ENCODE results near the gene RHBDD1.

The RHBDD1 gene

DNA sequence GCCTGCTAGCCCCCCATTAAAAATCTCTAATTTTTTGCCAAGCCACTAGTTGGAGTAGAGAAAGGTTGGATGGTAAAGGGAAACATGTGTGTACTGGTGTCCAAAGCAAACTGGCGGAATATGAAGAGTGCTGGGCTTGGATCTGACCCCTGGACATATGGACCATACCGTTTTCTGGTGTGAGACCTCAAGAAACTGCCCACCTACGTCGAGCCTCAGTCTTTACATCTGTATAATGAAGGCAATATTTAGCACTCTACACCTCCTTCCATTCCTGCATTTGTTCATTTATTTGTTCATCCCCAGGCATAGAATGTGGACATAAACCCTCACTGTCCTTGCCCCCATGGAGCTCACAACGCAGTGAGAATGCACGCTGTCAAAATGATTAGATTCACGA, 142.4 kb downstream of the RHBDD1 start:
- H3K27ac ChIP-seq: no peak overlapping the region
- TF ChIP-seq CTCF (conservative IDR thresholded peaks at IDR 0.05) (no peak), ZFX (IDR thresholded peaks at IDR 0.05) (no peak)

DNA sequence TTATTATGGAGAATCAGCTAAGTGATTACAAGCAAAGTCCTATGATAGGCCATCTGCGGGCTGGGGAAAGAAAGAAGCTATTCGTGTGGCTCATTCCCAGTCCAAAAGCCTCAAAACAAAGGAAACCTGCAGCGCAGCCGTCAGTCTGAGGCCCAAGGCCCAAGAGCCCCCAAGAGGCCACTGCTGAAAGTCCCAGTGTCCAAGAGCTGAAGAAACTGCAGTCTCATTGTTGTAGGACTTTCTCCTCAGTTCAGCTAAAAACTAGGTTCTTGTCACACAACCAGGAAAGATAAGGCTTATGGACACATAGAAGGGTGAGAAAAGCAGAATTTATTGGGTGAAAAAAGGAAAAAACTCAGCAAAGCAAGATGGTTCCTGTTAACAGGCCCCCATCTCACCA, 143.2 kb downstream of the RHBDD1 start:
- no peak for TF ChIP-seq CTCF (conservative IDR thresholded peaks at IDR 0.05)
- TF ChIP-seq ZFX (IDR thresholded peaks at IDR 0.05): no peak
- H3K27ac ChIP-seq: no peak overlapping the region

GRCh38 chr2:226981791-226982326, 146.0 kb downstream of the RHBDD1 start:
- TF ChIP-seq ZFX (IDR thresholded peaks at IDR 0.05) (no peak), CTCF (conservative IDR thresholded peaks at IDR 0.05) (no peak)
- no peak overlapping the region for H3K27ac ChIP-seq

- H3K27ac ChIP-seq: no peak overlapping the region
- TF ChIP-seq CTCF (conservative IDR thresholded peaks at IDR 0.05) (no peak), ZFX (IDR thresholded peaks at IDR 0.05) (no peak)
These were observed 148.3 kb downstream of the RHBDD1 start for GRCh38 chr2:226983895-226984749.

DNA sequence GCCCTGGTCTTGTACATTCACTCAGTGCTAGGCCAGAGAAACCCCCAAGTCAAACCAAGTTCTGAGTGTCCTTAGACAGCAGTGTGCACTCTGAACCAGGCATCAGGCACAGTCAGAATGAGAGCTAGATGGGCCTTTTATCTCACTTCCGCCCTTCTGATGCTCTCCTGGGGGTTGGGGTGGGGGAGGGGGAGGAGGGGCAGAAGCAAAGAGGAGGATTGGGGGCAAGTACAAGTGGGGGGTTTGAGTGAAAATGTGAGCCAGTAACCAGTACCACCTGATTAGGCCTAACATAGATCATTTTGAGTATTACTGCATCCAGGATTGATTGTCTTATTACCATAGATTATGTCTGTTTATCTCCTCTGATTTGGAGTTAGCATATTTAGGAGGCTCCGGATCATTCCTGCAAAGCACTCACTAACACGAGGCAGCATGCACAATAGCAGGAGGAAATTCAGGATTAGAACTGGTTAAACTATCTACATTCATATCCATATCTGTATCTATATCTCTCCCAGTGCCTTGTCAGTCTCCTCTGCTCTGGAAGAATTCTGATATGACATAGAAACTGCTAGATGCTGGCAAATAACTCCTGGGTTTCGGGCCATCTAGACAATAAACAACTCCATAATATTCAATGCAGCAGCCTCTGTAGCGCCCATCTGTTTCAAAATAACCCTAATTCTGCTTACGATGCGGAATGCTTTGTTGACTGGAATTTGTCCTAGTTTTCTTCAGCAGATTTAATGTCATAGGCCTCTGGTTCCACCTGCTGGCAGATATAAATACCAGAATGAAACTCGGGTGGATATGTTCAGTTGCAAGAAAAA, 149.1 kb downstream of the RHBDD1 start:
- H3K27ac ChIP-seq: no peak overlapping the region
- TF ChIP-seq ZFX (IDR thresholded peaks at IDR 0.05) (no peak), CTCF (conservative IDR thresholded peaks at IDR 0.05) (peak; percentile 80)

GRCh38 chr2:226985583-226985946, 149.7 kb downstream of the RHBDD1 start:
- H3K27ac ChIP-seq: no peak overlapping the region
- TF ChIP-seq ZFX (IDR thresholded peaks at IDR 0.05) (no peak), CTCF (conservative IDR thresholded peaks at IDR 0.05) (peak; percentile 47)

DNA sequence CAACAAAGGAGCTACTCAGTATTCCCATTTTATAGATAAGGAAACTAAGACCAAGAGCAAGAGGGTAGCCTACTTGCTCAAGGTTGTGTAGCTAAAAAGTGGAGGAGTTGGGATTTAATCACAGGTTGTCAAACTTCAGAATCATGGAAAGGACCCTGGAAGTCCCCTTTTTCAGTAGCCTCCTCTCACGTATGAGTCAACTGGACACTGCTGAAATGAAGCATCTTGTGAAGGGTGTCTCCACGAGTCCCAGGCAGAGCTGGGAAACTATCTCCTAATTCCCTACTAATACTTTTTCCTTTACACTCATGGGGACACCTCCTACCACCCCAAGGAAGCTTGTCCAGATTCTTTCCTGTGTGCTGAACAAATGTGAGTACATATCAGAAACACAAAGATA, 155.8 kb downstream of the RHBDD1 start:
- H3K27ac ChIP-seq: no peak overlapping the region
- TF ChIP-seq CTCF (conservative IDR thresholded peaks at IDR 0.05): no peak
- no peak for TF ChIP-seq ZFX (IDR thresholded peaks at IDR 0.05)
